ENCODE data around the gene RBFOX2.
A peak's percentile ranks its signal among the peaks of the same experiment; 100 is the strongest.
"Not testable (repeated sequence)": the region's sequence is repeated elsewhere in the genome, so short reads cannot be mapped to it uniquely, and the experiment has no call there.

Gene RBFOX2

GRCh38 chr22:35739076-35739930, 289.3 kb downstream of the RBFOX2 start:
- no peak overlapping the region for H3K4me3 ChIP-seq (ENCODE audit: low read depth, low read length)
- TF ChIP-seq MAX (IDR thresholded peaks at IDR 0.05; ENCODE audit: low read depth, low read length) (no peak), CTCF (IDR thresholded peaks at IDR 0.05; ENCODE audit: low read depth, low read length) (peak; percentile 17), MYC (IDR thresholded peaks at IDR 0.05; ENCODE audit: low read depth, low read length) (no peak), POLR2A (IDR thresholded peaks at IDR 0.05; ENCODE audit: extremely low read depth, insufficient read length) (no peak)
- DNase-seq (ENCODE audit: low read depth): no peak

- not testable (repeated sequence) for H3K4me3 ChIP-seq (ENCODE audit: low read depth, low read length); DNase-seq (ENCODE audit: low read depth)
Observed at GRCh38 chr22:35737886-35738285, 290.7 kb downstream of the RBFOX2 start.

- no peak for DNase-seq (ENCODE audit: low read depth)
- no peak overlapping the region for H3K4me3 ChIP-seq (ENCODE audit: low read depth, low read length)
- TF ChIP-seq POLR2A (IDR thresholded peaks at IDR 0.05; ENCODE audit: extremely low read depth, insufficient read length) (no peak), CTCF (IDR thresholded peaks at IDR 0.05; ENCODE audit: low read depth, low read length) (no peak), MAX (IDR thresholded peaks at IDR 0.05; ENCODE audit: low read depth, low read length) (no peak), MYC (IDR thresholded peaks at IDR 0.05; ENCODE audit: low read depth, low read length) (no peak)
Observed at GRCh38 chr22:35736701-35737100, 291.9 kb downstream of the RBFOX2 start.

GRCh38 chr22:35736166-35736565, 292.5 kb downstream of the RBFOX2 start:
- DNase-seq (ENCODE audit: low read depth): no peak
- TF ChIP-seq MYC (IDR thresholded peaks at IDR 0.05; ENCODE audit: low read depth, low read length) (no peak), POLR2A (IDR thresholded peaks at IDR 0.05; ENCODE audit: extremely low read depth, insufficient read length) (no peak), MAX (IDR thresholded peaks at IDR 0.05; ENCODE audit: low read depth, low read length) (no peak), CTCF (IDR thresholded peaks at IDR 0.05; ENCODE audit: low read depth, low read length) (no peak)
- H3K4me3 ChIP-seq (ENCODE audit: low read depth, low read length): no peak overlapping the region

GRCh38 chr22:35735542-35735941, 293.1 kb downstream of the RBFOX2 start:
- DNase-seq (ENCODE audit: low read depth): no peak
- no peak for TF ChIP-seq MAX (IDR thresholded peaks at IDR 0.05; ENCODE audit: low read depth, low read length)
- TF ChIP-seq CTCF (IDR thresholded peaks at IDR 0.05; ENCODE audit: low read depth, low read length): no peak
- TF ChIP-seq MYC (IDR thresholded peaks at IDR 0.05; ENCODE audit: low read depth, low read length): no peak
- TF ChIP-seq POLR2A (IDR thresholded peaks at IDR 0.05; ENCODE audit: extremely low read depth, insufficient read length): no peak
- H3K4me3 ChIP-seq (ENCODE audit: low read depth, low read length): no peak overlapping the region

- DNase-seq (ENCODE audit: low read depth): no peak
- H3K4me3 ChIP-seq (ENCODE audit: low read depth, low read length): no peak overlapping the region
- TF ChIP-seq POLR2A (IDR thresholded peaks at IDR 0.05; ENCODE audit: extremely low read depth, insufficient read length): no peak
- TF ChIP-seq MYC (IDR thresholded peaks at IDR 0.05; ENCODE audit: low read depth, low read length): no peak
- TF ChIP-seq MAX (IDR thresholded peaks at IDR 0.05; ENCODE audit: low read depth, low read length): no peak
- TF ChIP-seq CTCF (IDR thresholded peaks at IDR 0.05; ENCODE audit: low read depth, low read length): no peak
Observed at GRCh38 chr22:35734517-35734827, 294.2 kb downstream of the RBFOX2 start.
